ENCODE data around the gene ALPK3. TPM values are rescaled to one million over a fixed set of nuclear protein-coding genes. Genes with fewer than 3 reads are reported as not detected.

The ALPK3 gene
- total RNA-seq, 1 donor from 2014 or later = 0.30 TPM

DNA sequence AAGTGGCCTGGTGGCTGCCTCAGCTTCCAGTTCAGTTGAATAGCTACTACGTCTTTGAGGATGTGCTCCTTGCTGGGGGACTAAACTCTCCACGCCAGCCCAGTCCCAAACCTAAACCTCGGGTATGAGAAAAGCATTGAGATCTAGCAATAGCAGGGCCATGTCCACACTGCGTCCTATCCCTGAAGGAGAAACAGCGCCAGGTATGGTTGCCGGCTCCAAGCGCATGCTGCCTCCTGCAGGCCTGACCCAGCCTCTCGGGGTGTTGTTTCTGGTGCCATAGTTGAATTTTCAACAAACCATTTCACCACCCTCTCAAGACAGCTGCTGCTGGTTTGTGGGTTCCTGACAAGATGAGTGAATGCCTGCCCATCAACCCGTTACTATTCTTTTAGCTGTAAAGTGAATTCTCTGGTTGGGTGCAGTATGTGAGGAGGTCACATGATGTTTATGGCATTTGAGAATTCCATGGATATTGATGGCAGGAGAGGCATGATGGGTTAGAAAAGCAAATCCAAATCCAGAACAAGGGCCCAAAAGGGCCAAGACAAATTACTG, 54.4 kb downstream of the ALPK3 start:
- intact Hi-C loops (cut with micrococcal nuclease) = no loop called here

DNA sequence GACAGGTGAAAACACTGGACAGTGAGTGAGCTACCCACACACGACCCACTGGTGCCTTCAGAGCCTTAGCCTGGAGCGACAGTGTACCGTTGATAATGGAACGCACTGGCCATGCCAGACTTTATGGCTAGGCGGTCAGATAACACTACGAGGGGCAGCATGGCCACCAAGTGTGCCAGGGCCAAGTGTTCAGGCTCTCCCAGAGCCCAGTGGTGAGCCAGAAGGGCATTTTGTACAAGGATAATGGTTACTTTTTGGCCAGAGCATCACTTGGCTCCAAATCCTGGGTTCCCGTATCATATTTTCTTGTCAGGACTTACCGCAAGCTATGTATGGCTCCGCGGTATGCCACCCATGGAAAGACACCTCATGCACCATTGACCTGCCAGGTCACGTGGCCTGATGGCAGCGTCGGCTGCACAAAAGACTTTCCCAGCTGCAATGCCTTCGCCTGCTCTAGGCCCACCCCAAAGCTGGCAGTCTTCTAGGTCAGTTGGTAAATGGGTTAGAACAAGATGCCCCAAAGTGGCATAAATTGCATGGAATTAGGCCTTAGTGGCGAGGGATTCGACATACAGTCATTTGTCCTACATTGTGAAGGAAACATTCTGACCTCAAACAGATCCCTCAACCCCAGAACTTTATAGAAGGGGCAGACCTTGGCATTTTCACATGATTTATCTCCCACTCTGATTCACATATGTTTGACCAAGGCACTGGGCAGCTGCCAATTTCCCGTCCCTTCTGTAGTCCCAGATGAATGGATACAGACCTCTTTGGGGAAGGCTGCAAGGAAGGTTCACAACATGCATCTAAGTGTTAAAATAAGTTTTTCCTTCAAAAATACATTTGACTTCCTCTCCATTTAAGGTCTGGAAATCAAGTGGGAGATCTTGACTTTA, 55.1 kb downstream of the ALPK3 start:
- intact Hi-C loops (cut with micrococcal nuclease) = no loop called here

DNA sequence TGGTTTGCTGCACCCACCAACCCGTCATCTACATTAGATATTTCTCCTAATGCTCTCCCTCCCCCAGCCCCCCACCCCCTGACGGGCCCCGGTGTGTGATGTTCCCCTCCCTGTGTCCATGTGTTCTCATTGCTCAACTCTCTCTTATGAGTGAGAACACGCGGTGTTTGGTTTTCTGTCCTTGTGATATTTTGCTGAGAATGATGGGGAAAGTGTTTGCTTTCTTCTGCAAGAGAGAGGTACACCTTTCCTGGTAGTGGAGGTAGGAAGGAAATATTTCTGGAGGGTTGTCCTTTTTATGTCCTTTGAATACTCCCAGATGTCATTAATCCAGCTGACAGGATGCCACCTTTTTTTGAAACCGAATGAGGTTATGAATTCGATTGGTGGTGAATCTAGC, 56.8 kb downstream of the ALPK3 start:
- intact Hi-C loops (cut with micrococcal nuclease) = no loop called here

DNA sequence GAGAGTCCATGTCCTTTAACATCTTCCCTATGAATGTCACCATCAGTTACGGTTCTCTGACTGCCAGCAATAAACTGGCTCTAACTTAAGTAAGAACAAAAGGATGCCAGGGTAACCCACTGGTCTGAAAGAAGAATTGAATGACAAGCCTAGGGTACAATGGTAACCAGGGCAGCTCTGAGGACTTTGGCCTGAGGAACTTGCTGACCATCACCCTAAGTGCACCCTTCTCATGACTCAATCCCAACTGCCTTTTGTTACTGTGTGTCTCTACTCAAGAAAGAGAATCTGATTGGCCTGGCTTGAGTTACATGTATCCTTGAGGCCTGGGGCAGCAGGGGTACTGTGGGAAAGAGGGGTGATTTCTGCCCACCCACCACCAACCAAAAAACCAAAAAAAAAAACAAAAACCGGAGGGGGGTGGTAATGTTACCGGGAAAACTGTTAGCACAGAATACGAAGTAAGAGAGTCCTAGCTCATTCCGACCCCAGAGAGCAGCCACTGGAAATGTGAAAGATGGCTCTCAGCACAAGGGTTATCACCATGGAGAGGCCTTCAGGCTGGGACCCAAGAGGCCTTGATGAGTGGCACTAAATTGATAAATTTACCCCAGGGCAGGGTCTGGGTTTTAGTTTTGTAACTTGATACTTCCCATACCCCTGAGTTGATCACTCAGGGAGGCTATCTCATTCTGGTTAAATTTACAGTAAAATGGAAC, 58.0 kb downstream of the ALPK3 start:
- intact Hi-C loops (cut with micrococcal nuclease) = loop anchor here (5.0 kb wide), 1 partner anchor 52 kb away; no protein-coding TSS in a partner anchor

DNA sequence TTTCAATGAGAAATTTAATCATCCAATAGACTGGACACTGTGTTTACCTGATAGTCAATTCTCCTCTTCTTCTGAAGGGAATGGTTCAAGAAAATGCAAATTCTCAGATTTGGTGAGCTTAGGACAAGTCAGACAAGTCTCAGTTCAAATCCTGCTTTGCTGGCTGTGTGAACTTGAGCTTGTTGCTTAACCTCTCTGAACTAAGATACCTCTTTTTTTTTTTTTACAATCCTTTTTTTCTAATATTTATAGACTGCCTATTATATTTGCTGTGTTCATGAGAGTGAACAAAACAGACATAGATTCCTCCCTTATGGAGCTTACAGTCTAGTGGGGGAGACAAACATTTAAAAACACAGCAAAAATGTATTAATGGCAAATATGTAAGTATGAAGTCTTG, 59.1 kb downstream of the ALPK3 start:
- intact Hi-C loops (cut with micrococcal nuclease) = loop anchor here (5.0 kb wide), 1 partner anchor 51 kb away; no protein-coding TSS in a partner anchor

DNA sequence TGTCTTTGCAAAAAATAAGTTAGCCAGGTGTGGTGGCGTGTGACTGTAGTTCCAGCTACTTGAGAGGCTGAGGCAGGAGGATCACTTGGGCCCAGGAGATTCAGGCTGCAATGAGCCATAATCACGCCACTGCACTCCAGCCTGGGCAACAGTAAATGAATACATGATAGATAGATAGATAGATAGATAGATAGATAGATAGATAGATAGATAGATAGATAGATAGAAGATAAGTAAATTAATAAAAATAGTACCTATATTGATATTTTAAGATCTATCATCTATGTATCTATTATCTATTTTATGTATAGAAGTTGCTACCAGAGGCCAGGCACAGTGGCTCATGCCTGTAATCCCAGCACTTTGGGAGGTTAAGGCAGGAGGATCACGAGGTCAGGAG, 60.5 kb downstream of the ALPK3 start:
- intact Hi-C loops (cut with micrococcal nuclease) = loop anchor here (1.0 to 5.0 kb wide), 3 partner anchors 50 to 289 kb away; partner anchors contain the start of gene WDR73

DNA sequence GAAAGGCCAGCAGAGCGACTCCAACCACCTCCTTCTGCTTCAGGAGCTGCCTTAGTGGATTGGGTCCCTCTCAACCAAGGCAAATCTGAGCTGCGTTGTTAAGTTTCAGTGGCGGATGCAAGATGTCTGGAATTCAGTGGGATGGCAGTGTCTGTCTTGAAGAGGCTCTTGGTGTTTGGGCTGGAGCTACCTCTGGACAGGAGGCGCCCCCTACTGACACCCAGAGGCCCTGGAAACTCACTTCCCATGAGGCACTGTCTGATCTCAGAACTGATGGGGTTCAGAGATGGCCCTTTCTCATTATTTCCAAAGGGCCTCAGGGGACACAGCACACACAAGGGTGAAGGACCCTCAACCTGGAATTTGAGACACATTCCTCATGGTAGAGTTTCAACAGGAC, 61.3 kb downstream of the ALPK3 start:
- intact Hi-C loops (cut with micrococcal nuclease) = loop anchor here (1.0 to 5.0 kb wide), 3 partner anchors 49 to 290 kb away; partner anchors contain the start of gene WDR73

DNA sequence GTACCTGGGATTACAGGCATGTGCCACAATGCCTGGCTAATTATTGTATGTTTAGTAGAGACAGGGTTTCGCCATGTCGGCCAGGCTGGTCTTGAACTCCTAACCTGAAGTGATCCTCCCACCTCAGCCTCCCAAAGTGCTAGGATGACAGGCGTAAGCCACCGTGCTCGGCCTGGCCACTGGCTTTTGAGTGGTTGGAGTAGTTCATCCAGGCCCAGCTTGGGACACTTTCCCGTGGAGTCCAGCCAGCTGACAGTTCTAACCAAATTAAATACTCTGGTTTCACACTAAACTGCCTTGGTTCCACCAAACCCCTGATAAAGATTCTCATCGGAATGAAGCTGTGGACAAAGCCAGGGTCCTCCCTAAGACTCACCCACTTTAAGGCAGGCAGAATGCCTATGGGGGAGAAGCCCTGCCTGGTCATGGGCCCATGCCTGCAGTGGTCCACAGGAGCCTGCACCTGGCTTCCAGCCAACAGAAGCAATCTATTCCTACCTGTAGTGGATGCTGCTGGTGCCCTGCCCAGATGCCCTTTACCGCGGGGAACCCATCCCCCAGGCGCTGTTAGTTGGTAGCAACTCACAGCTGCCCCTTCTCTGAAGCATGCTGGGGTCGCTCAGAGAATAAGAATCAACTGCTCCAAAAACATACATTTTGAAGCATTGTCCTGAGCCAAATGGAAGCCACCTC, 62.1 kb downstream of the ALPK3 start:
- intact Hi-C loops (cut with micrococcal nuclease) = loop anchor here (5.0 kb wide), 1 partner anchor 48 kb away; no protein-coding TSS in a partner anchor

DNA sequence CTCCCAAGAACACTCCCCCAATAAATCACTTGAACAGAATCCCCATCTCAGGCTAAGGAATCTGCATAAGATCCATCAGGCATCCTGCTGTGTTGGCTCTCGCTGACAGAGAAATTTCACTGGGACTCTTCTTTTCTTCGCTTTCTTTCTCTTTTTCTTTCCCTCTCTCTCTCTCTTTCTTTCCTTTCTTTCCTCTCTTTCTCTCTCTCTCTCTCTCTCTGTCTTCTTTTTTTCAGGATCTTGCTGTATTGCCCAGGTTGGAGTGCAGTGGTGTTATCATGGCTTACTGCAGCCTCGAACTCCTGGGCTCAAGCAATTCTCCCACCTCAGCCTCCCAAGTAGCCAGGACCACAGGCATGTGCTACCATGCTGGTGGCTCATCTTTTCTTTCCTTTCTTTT, 62.9 kb downstream of the ALPK3 start:
- intact Hi-C loops (cut with micrococcal nuclease) = no loop called here

DNA sequence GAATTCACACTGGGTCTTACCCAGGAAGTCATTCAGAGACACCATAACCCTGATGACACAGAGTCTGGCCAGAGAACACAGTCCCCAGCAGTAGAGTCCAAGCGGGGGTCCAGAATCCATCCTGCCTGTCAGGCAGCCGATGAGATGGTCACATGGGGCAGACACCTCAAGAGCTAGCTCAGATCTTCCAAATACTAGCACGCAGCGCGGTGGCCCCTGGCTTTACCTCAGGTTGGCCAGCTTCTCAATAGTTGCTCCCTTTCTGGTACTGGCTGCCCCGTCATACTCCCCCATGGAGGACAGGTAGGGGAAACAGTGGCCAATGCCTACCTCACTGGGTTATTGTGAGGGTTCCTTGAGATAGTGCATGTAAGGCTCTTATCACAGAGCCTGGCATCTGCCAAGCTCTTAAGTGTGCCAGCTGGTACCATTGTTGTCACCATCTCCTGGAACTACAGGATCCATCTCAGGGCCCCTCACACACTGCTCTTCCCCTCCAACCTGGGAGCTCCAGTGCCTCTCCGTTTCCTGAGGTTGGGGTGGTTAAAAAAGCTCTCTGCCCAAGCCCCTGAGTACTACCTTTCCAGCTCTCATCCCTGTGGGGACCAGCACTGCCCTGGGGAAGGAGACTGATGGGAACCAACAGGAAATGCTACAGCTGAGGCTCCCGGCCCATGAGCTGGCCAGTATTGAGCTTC, 63.8 kb downstream of the ALPK3 start:
- intact Hi-C loops (cut with micrococcal nuclease) = no loop called here

DNA sequence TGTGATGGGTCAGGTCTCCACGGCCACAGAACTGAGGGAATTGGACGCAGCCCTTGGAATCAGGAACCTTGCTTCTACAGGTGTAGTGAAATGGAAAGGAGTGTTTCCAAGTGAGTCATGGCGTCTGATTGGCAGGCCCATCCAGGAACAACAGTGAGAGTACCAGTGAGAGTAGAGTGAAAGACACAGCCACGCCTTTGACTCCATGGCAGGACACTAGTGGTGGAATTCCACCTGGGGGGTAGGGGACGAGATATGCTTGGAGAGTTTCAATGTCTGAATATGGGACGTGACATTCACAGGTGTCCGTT, 64.3 kb downstream of the ALPK3 start:
- intact Hi-C loops (cut with micrococcal nuclease) = no loop called here

DNA sequence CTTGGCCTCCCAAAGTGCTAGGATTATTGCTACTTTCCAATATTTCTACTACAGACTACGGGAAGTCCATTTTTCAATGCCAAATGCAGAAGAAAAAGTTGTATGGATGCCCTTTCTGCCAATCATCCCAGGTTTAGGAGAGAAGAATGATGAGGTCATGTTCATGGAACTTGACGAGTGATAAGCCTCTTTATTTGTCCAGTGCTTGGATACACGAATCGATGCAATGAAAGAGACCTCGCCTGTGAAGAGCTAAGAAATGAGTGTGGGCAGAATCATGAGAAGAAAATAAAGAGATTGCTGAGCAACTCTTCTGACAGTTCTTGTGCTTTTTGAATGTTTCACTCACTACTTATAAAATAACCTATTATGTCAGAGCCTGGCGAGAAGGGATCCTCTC, 66.3 kb downstream of the ALPK3 start:
- intact Hi-C loops (cut with micrococcal nuclease) = no loop called here

DNA sequence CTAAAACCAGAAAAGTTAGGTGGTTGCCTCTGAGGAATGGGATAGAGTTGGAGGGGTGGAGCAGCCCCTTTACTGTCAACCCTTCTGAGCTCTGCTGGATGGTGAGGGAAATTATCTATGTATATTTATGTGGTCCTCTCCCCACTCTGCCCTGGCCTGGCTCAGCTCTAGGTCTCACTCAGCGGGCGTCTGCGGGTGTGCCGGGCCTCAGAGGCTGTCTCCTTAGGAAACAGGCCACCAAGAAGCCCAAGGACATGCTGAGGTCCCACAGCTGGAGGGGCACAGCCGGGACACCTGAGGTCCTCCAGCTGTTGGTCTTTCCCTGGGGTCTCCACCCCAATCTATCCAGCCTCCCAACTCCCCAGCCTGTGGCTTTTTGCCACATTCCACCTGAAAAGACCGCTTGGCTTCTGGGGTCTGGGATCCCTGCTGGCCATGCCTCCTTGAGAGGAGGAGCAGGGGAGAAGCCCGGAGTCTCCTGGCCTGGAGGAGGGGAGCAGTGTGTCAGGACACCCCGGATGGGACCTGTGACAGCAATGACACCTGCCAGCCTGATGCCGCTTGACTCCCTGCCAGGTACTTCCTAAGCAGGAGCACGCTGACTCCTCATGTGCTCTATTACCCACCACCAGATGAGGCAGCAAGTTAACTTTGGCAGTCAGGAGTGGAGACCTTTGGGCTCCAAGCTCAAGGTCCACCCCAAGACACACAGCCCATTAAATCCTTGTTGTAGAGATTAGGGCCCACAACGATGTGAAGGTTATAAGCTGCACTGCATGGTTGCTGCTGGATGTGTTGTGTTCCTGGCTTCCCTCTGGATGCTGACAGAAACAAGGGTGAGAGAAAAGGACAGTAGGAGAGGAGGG, 67.0 kb downstream of the ALPK3 start, which contains the start of gene SLC28A1:
SLC28A1 (plus strand) TSS at position 747 of the 866 bp plus-strand sequence. CDS start 3,099 bp downstream, outside the sequence.
- intact Hi-C loops (cut with micrococcal nuclease) = no loop called here

DNA sequence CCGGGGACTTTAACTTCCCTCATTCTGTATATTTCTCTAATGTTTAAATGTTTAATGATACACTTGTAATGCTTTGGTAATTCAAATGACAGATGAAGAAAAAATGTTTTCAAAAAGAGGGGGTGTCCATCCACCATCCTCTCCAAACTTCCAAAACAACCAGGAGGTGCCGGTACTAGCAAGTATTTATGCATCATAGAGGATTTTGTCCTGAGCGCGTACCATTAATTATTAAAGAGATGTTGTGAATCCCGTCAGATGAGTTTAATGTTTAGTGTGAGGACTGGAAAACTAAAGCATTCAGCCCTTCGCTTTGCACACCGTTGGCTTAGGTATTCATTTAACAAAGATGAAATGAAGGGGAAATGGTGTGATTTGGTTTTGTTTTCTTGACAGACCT, 68.6 kb downstream of the ALPK3 start:
- intact Hi-C loops (cut with micrococcal nuclease) = no loop called here

DNA sequence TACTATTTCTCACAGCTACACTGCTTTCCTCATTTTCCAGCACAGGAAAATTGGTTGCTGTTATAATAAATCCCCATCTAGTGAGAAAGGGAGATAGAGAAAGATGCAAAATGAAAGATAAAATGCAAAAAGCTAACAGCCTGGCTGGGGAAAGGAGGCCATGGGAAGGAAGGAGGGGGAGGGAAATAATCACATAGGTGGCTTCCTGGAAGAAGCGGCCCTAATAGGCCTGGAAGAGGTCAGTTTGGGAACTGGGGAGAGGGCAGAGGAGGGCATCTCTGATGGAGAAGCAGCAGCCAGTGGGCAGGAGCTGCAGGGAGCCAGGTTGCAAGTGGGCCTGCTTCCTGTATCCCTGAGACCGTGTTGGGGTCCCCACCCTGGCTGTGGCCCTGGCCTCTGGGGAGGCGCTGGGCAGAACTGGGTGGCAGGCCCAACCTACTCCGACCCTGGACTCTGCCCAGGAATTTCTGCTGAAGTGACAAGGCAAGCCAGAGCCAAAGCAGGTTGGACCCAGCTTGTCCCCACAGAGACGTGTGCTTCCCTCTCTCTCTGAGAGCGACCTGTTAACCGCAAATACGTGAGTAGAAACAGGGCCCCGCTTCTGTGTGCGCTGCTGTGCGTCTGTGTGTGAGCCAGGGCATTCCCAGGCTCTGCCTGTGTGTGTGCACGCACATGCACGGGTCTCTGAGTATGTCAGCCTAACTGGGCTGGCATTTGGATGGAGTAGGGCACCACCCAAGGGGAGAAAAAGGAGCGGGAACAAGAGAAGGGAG, 69.2 kb downstream of the ALPK3 start:
- intact Hi-C loops (cut with micrococcal nuclease) = no loop called here

DNA sequence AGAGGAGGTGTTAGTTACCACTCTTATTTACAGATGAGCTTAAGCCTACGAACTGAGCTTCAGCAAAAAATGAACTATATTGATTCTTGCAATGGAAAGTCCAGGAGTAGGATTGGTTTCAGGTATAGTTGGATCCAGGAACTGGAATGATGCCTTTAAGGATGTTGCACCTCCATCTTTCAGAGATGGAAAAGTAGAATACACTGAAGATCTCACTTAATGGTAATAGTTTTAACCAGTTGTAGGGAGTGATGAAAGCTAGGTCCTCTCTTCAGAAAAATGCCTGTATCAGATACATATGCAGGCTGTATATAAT, 69.8 kb downstream of the ALPK3 start:
- intact Hi-C loops (cut with micrococcal nuclease) = no loop called here

DNA sequence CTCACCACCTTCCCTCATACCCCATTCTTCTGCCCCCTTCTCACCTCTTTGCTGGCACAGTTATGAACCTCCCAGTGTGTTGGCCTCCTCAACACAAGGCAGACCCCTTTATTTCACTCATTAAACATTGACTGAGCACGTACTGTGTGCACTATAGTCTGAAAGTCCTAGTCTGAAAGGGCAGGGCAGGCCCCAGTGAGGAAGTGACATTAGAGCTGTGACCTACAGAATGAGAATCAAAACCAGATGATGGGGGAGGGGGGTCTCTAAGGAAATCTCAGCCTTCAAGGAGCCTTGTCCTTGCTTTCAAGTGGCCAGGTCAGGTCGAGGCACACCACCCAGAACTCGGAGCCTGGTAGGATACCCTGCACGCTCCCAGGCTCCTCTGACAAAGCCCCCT, 70.8 kb downstream of the ALPK3 start:
- intact Hi-C loops (cut with micrococcal nuclease) = no loop called here

DNA sequence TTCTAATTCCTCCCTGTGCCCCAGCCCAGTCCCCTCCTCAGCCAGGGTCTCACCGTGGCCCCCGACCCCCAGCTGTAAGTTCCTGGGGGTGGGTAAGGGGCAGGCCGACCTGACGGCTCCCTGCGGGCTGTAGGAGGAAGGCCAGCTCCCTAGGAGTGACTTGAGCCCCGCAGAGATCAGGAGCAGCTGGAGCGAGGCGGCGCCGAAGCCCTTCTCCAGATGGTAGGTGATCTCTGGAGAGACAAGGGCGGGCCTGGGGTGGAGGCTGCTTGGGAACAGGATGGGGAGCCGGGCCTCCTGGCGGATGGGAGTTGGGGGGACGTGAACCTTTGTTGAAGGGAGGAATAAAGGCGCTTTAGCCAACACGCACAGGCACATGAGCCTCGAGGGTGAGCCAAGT, 71.5 kb downstream of the ALPK3 start:
- intact Hi-C loops (cut with micrococcal nuclease) = no loop called here

DNA sequence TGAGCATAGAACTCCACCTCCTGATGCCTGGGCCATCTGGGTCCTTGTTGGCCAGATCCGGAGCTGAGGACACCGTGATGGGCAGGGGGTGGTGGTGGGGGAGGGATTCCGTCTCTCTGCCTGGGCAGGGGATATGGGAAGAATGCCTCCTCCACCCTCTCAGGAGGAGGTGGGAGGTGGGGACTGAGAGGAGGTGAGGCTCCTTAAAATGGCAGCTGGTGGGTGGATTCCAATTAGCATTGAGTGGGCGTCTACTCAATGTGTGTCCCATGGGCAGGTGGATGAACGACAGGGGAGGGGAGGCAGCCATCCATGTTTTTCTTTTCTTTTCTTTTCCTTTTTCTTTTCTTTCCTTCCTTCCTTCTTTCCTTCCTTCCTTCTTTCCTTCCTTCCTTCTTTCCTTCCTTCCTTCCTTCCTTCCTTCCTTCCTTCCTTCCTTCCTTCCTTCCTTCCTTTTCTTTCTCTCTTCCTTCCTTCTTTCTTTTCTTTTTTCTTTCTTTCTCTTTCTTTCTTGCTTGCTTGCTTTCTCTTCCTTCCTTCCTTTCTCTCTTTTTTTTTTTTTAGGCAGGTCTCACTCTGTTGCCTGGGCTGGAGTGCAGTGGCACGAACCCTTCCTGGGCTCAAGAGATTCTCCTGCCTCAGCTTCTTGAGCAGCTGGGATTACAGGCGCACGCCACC, 72.3 kb downstream of the ALPK3 start:
- intact Hi-C loops (cut with micrococcal nuclease) = no loop called here

All from T-helper 2 cell treated with Interferon-gamma antibody and Interleukin-4, amounts not matched to agents 100 ng/mL and 5 ng/mL, for 36 hours (primary cell).